ENCODE results near the gene PIK3R2. TPM values are rescaled to one million over a fixed set of nuclear protein-coding genes. Genes with fewer than 3 reads are reported as not detected.

The PIK3R2 gene
- total RNA-seq, 1 experiment from 2014 or later, result 37.6 TPM

- DNase-seq (ENCODE audit: low read depth, low spot score) (no peak), ATAC-seq (no peak)
- ChIA-PET POLR2A (no interaction called here), CTCF (interaction anchor here (0.6 to 1.4 kb wide), 3 partner anchors 46 to 92 kb away, joined by 3 to 4 read pairs (median 4); no protein-coding TSS in a partner anchor)
- intact Hi-C loops (cut with micrococcal nuclease; ENCODE audit: unreplicated experiment), result loop anchor here (5.0 kb wide), 1 partner anchor 47 kb away; no protein-coding TSS in a partner anchor
- Histone ChIP-seq H3K27me3 (ENCODE audit: control insufficient read depth, insufficient read depth, low read length) (no peaks in the 10 kb centered on the region), H3K27ac (ENCODE audit: low read length) (peak overlapping the region; percentile 83), H3K36me3 (ENCODE audit: control insufficient read depth, insufficient read depth, low read length) (no peaks in the 10 kb centered on the region; the same call in 1 of the 2 replicates), H3K9me3 (ENCODE audit: control insufficient read depth, insufficient read depth, low read depth, low read length) (no peaks in the 10 kb centered on the region), H3K4me1 (ENCODE audit: control insufficient read depth, insufficient read depth, low read length) (peaks cover 3% of the 10 kb centered on the region; the same call in 1 of the 2 replicates), H3K4me3 (ENCODE audit: low read depth in 2 of 2, low read length in 2 of 2) (peak overlapping the region; percentile 81 to 90)
- no peak for TF ChIP-seq POLR2AphosphoS5 (IDR thresholded peaks at IDR 0.05; ENCODE audit: low read depth, low read length)
- no peak for TF ChIP-seq SIN3A (IDR thresholded peaks at IDR 0.05; ENCODE audit: borderline replicate concordance, insufficient read depth, low read depth, low read length)
- TF ChIP-seq CTCF (IDR thresholded peaks at IDR 0.05), result no peak
- TF ChIP-seq TCF7L2 (IDR thresholded peaks at IDR 0.05; ENCODE audit: low read depth, low read length), result no peak
- no peak for TF ChIP-seq REST (IDR thresholded peaks at IDR 0.05; ENCODE audit: insufficient read depth in 1 of 2, low read depth in 2 of 2, low read length in 1 of 2)
- no TSS peak for BruUV-seq (replicated peaks)
- in situ Hi-C loops (cut with HindIII; ENCODE audit: low pct_unique_long_range_greater_than_20kb, low sequenced_read_pairs), result no loop called here
Observed at GRCh38 chr19:18205200-18205892, 52.4 kb downstream of the PIK3R2 start.

- Histone ChIP-seq H3K4me1 (ENCODE audit: control insufficient read depth, insufficient read depth, low read length) (peaks cover 3% of the 10 kb centered on the region; the same call in 1 of the 2 replicates), H3K36me3 (ENCODE audit: control insufficient read depth, insufficient read depth, low read length) (no peaks in the 10 kb centered on the region; the same call in 1 of the 2 replicates), H3K27ac (ENCODE audit: low read length) (no peak overlapping the region), H3K9me3 (ENCODE audit: control insufficient read depth, insufficient read depth, low read depth, low read length) (no peaks in the 10 kb centered on the region), H3K27me3 (ENCODE audit: control insufficient read depth, insufficient read depth, low read length) (no peaks in the 10 kb centered on the region), H3K4me3 (ENCODE audit: low read depth in 2 of 2, low read length in 2 of 2) (no peak overlapping the region)
- BruUV-seq (replicated peaks), result no TSS peak
- in situ Hi-C loops (cut with HindIII; ENCODE audit: low pct_unique_long_range_greater_than_20kb, low sequenced_read_pairs), result no loop called here
- POLR2A ChIA-PET, result no interaction called here
- intact Hi-C loops (cut with micrococcal nuclease; ENCODE audit: unreplicated experiment), result loop anchor here (5.0 kb wide), 1 partner anchor 46 kb away; no protein-coding TSS in a partner anchor
- ATAC-seq (no peak), DNase-seq (ENCODE audit: low read depth, low spot score) (no peak)
- CTCF ChIA-PET, result interaction anchor here (0.6 to 1.4 kb wide), 4 partner anchors 46 to 214 kb away, joined by 3 to 4 read pairs (median 4); no protein-coding TSS in a partner anchor
- TF ChIP-seq TCF7L2 (IDR thresholded peaks at IDR 0.05; ENCODE audit: low read depth, low read length), result no peak
- no peak for TF ChIP-seq CTCF (IDR thresholded peaks at IDR 0.05)
- TF ChIP-seq POLR2AphosphoS5 (IDR thresholded peaks at IDR 0.05; ENCODE audit: low read depth, low read length), result no peak
- TF ChIP-seq SIN3A (IDR thresholded peaks at IDR 0.05; ENCODE audit: borderline replicate concordance, insufficient read depth, low read depth, low read length), result no peak
- no peak for TF ChIP-seq REST (IDR thresholded peaks at IDR 0.05; ENCODE audit: insufficient read depth in 1 of 2, low read depth in 2 of 2, low read length in 1 of 2)
Observed at GRCh38 chr19:18206018-18206417, 53.1 kb downstream of the PIK3R2 start.

All from Panc1 (cell line).